NCI-H2227 (cell line): Measurements from ENCODE around the gene SNTG2.

ENCODE experiments used
- DNase-seq: peaks from one replicate; lab custom pipeline; 2025; ENCODE audit not compliant: unreplicated experiment; lab: John Stamatoyannopoulos, UW

SNTG2 gene

GRCh38 chr2:1047485-1047884 is 96.8 kb downstream of the SNTG2 start:
- DNase-seq = no peak

- DNase-seq = no peak
Observed at GRCh38 chr2:1049691-1050090, 99.0 kb downstream of the SNTG2 start.

GRCh38 chr2:1051075-1051474 is 100.4 kb downstream of the SNTG2 start:
- DNase-seq = no peak

- no peak for DNase-seq
Observed at GRCh38 chr2:1052771-1053191, 102.1 kb downstream of the SNTG2 start.

GRCh38 chr2:1053786-1054185 is 103.1 kb downstream of the SNTG2 start:
- no peak for DNase-seq

- DNase-seq = no peak
Observed at GRCh38 chr2:1054399-1054798, 103.8 kb downstream of the SNTG2 start.

GRCh38 chr2:1055014-1055595 is 104.5 kb downstream of the SNTG2 start:
- DNase-seq = no peak

- DNase-seq = no peak
Observed at GRCh38 chr2:1060372-1060771, 109.7 kb downstream of the SNTG2 start.

GRCh38 chr2:1060987-1061386 is 110.3 kb downstream of the SNTG2 start:
- no peak for DNase-seq

- DNase-seq = no peak
Observed at GRCh38 chr2:1068241-1068640, 117.6 kb downstream of the SNTG2 start.

GRCh38 chr2:1068822-1069221 is 118.2 kb downstream of the SNTG2 start:
- no peak for DNase-seq

GRCh38 chr2:1069847-1070246 is 119.2 kb downstream of the SNTG2 start:
- DNase-seq = no peak

GRCh38 chr2:1070601-1071000 is 120.0 kb downstream of the SNTG2 start:
- no peak for DNase-seq

GRCh38 chr2:1071650-1072049 is 121.0 kb downstream of the SNTG2 start:
- DNase-seq = no peak

GRCh38 chr2:1072250-1072649 is 121.6 kb downstream of the SNTG2 start:
- DNase-seq = no peak

GRCh38 chr2:1077911-1078310 is 127.3 kb downstream of the SNTG2 start:
- no peak for DNase-seq

GRCh38 chr2:1078326-1078725 is 127.7 kb downstream of the SNTG2 start:
- no peak for DNase-seq

GRCh38 chr2:1079873-1080799 is 129.5 kb downstream of the SNTG2 start:
- DNase-seq = no peak

- DNase-seq = no peak
Observed at GRCh38 chr2:1081451-1082225, 131.0 kb downstream of the SNTG2 start.

GRCh38 chr2:1082456-1083205 is 132.0 kb downstream of the SNTG2 start:
- no peak for DNase-seq
